Ishikawa (cell line): ENCODE measurements around the gene PLIN5.

ENCODE experiments used
- CEBPB ChIP-seq: IDR thresholded peaks from 2 replicates; pipeline ENCODE4 v1.6.1; 2012
- CREB1 ChIP-seq: IDR thresholded peaks from 2 replicates; pipeline ENCODE4 v1.6.1; 2012; ENCODE audit warnings: low read depth
- EGR1 ChIP-seq: IDR thresholded peaks from 2 replicates; pipeline ENCODE4 v1.6.1; 2012
- EP300 ChIP-seq: IDR thresholded peaks from 2 replicates; pipeline ENCODE4 v1.6.1; 2012; ENCODE audit warnings: borderline replicate concordance
- FOXM1 ChIP-seq: IDR thresholded peaks from 2 replicates; pipeline ENCODE4 v1.6.1; 2012; ENCODE audit warnings: low read depth, borderline replicate concordance
- MAX ChIP-seq: IDR thresholded peaks from 2 replicates; pipeline ENCODE4 v1.6.1; 2012
- NFIC ChIP-seq: IDR thresholded peaks from 2 replicates; pipeline ENCODE4 v1.6.1; 2012
- RAD21 ChIP-seq: IDR thresholded peaks from 2 replicates; pipeline ENCODE4 v1.6.1; 2012; ENCODE audit warnings: low read depth
- REST ChIP-seq: IDR thresholded peaks from 2 replicates; pipeline ENCODE4 v1.6.1; 2012; ENCODE audit warnings: low read depth, mild to moderate bottlenecking
- TAF1 ChIP-seq: IDR thresholded peaks from 2 replicates; pipeline ENCODE4 v1.6.1; 2012; ENCODE audit warnings: low read depth, mild to moderate bottlenecking
- TCF12 ChIP-seq: IDR thresholded peaks from 2 replicates; pipeline ENCODE4 v1.6.1; 2012; ENCODE audit warnings: low read depth
- TEAD4 ChIP-seq: IDR thresholded peaks from 2 replicates; pipeline ENCODE4 v1.6.1; 2012
- YY1 ChIP-seq: IDR thresholded peaks from 2 replicates; pipeline ENCODE4 v1.6.1; 2012; ENCODE audit warnings: low read depth
- ZBTB7A ChIP-seq: IDR thresholded peaks from 2 replicates; pipeline ENCODE4 v1.6.1; 2012; ENCODE audit warnings: low read depth
- TF ChIP-seq, protein P1 (sequence below): IDR thresholded peaks from 2 replicates; pipeline ENCODE4 v1.6.1; 2012

Gene PLIN5

GRCh38 chr19:4534836-4535658 lies at the start of gene PLIN5:
Gene PLIN5 (minus strand): TSS chr19:4535224. CDS start chr19:4534074, 1,150 bp downstream.
- no peak for TF ChIP-seq FOXM1
- TF ChIP-seq, protein P1, sequence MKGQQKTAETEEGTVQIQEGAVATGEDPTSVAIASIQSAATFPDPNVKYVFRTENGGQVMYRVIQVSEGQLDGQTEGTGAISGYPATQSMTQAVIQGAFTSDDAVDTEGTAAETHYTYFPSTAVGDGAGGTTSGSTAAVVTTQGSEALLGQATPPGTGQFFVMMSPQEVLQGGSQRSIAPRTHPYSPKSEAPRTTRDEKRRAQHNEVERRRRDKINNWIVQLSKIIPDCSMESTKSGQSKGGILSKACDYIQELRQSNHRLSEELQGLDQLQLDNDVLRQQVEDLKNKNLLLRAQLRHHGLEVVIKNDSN = peak; percentile 45
- no peak for TF ChIP-seq CREB1
- no peak for TF ChIP-seq RAD21
- TF ChIP-seq MAX = no peak
- TF ChIP-seq EGR1 = peak; percentile 86
- TF ChIP-seq REST = no peak
- TF ChIP-seq ZBTB7A = peak; percentile 91
- TF ChIP-seq YY1 = no peak
- TF ChIP-seq CEBPB = no peak
- TF ChIP-seq TAF1 = no peak
- peak; percentile 12; the same call in 1 of the 2 replicates for TF ChIP-seq TCF12
- TF ChIP-seq EP300 = no peak
- TF ChIP-seq TEAD4 = no peak
- peak; percentile 76 for TF ChIP-seq NFIC

DNA sequence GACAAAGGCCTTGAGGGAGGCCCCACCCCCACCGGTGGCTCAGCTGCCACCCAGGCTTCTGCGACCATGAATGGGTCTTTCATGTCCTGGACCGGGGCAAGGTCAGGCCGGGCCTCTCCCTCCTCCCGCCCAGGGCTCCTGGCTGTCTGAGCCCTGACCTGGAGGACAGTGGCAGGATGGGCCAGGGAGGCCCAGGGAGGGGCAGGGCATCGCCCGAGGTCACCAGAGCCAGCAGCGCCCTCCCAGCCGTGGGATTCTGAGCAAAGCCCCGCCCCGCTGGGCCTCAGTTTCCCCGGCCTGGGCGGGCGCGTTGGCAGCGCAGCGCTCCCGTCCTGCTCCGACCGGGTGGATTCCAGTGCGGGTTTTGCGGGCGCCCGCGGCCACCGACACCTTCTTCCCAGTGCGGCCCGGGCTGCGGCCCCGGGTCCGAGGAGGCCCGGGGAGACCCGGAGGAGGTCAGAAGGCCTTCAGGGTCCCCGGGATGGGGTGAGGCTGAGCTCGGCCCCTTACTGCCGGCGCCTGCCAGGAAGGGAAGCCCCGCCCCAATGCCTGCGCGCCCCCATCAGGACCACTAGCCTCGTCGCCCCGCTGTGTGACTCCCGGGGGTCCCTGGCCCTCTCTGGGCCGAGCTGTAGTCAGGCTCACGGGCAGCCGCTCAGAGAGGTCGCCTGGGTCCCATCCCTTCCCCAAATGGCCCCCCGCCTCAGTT lies 49.1 kb upstream of the PLIN5 start:
- TF ChIP-seq EP300 = no peak
- peak; percentile 23; the same call in 1 of the 2 replicates for TF ChIP-seq TAF1
- peak; percentile 48; the same call in 1 of the 2 replicates for TF ChIP-seq YY1
- TF ChIP-seq ZBTB7A = peak; percentile 70; the same call in 1 of the 2 replicates

DNA sequence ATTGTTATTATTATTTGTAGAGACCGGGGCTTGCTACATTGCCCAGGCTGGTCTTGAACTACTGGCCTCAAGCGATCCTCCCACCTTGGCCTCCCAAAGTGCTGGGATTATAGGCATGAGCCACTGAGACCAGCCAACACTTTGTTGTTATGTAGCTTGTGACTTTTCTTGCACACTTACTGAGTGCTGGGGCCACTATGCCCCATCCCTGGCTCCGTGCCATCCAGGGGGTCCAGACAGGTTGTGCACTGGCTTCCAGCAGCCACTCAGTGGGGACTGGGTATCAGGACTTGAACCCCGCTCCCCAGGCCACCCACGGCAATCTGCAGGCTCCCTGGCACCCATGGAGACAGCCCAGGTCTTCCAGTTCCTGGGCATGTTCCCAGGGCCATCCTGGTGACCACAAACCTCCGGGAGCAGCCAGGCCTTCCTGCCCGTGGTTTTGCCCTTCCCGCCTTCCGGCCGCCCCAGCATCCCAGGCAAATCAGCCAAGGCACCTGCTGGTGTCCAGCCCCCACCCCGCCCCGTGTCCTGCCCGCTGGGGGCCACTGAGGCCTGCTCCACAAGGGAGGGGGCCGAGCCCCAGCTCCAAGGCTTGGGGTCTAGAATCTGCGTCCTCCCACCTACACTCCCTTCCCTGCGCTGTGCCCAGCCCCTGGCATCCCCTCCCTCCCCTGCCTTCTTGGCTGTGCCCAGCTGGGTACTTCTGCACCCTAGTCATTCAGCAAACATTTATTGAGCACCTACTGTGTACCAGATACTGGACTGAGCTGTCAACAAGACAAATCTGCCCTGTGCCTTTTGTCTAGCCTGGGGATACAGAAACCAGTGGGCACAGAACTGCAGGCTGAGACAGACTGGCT lies 48.2 kb upstream of the PLIN5 start:
- TF ChIP-seq REST (no peak), TAF1 (no peak), EP300 (no peak), MAX (no peak), FOXM1 (no peak), TCF12 (no peak), CEBPB (no peak), TEAD4 (no peak), RAD21 (no peak), EGR1 (no peak), YY1 (no peak), NFIC (no peak), CREB1 (no peak), ZBTB7A (no peak)
- TF ChIP-seq, protein P1 = no peak

DNA sequence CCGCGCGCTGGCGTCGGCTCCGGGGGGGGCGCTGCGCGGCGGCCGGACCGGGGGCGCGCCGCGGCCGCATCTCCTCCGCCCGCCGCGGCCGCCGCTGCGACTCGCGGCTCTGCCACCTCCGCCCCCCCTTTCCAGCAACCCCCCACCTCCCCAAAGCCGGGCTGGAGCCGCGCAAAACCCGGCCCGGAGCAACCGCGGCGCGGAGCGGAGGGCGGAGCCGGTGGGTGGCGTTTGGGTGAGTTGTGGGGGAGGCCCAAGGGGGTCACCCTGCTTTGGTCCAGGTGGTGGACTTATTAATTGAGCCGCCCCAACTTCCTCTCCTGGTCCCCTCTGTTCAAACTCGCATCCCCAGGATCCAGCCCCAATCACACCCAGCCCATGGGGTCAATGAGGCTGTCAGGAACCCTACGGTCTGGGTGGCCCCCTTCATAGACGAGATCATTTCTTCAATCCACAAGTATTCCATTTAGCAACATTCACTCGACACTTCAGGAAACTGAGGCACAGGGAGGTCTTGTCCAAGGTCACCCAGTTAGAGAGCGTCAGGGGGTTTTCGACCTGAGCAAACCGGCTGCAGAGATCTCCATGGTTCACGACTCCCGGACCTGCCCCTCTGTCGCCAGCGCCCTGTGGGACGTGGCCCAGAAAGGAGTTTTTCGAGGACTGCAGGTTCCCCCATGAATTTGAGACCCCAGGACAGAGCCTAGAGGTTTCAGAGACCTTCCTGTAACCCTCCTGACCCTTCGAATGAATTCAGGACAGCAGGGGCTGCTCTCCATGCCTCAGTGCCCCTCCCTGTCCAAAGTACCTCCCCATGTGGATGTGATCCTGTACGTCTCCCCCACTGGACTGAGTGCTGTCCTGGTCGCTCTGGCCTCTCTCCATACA lies 46.9 kb upstream of the PLIN5 start:
- no peak for TF ChIP-seq CREB1
- TF ChIP-seq ZBTB7A = peak; percentile 24
